Stomach smooth muscle (tissue), 2 donors: Measurements from ENCODE around the gene WSB1.

ENCODE experiments used
- H3K27ac ChIP-seq: one replicate; pipeline ENCODE4 v1.7.0; 2013; ENCODE audit warnings: mild to moderate bottlenecking, low read length, inconsistent platforms
- H3K27me3 ChIP-seq, 2 donors: one replicate each; pipeline ENCODE4 v1.7.0; 2013; ENCODE audit warnings: low read length in 2 of 2; ENCODE audit not compliant: insufficient read depth in 2 of 2, control insufficient read depth in 1 of 2
- H3K36me3 ChIP-seq, 2 donors: one replicate each; pipeline ENCODE4 v1.7.0; 2013; ENCODE audit warnings: low read length in 2 of 2; ENCODE audit not compliant: control insufficient read depth in 2 of 2, insufficient read depth in 2 of 2
- H3K4me1 ChIP-seq: one replicate; pipeline ENCODE4 v1.7.0; 2013; ENCODE audit warnings: low read length; ENCODE audit not compliant: control insufficient read depth, insufficient read depth
- H3K4me3 ChIP-seq, 2 donors: one replicate each; pipeline ENCODE4 v1.7.0; 2013; ENCODE audit warnings: low read length in 2 of 2
- H3K9ac ChIP-seq, 2 donors: one replicate each; pipeline ENCODE4 v1.7.0; 2013; ENCODE audit warnings: low read length in 2 of 2, mild to moderate bottlenecking in 1 of 2
- H3K9me3 ChIP-seq, 2 donors: one replicate each; pipeline ENCODE4 v1.7.0; 2013; ENCODE audit warnings: low read length in 2 of 2; ENCODE audit not compliant: control insufficient read depth in 2 of 2
- donor health status: healthy.
- donor health status: Pancreatic carcinoma.

The WSB1 gene

GRCh38 chr17:27339198-27339835, 45.4 kb downstream of the WSB1 start:
- H3K4me3 ChIP-seq: no peak overlapping the region
- no peak overlapping the region for H3K27ac ChIP-seq

DNA sequence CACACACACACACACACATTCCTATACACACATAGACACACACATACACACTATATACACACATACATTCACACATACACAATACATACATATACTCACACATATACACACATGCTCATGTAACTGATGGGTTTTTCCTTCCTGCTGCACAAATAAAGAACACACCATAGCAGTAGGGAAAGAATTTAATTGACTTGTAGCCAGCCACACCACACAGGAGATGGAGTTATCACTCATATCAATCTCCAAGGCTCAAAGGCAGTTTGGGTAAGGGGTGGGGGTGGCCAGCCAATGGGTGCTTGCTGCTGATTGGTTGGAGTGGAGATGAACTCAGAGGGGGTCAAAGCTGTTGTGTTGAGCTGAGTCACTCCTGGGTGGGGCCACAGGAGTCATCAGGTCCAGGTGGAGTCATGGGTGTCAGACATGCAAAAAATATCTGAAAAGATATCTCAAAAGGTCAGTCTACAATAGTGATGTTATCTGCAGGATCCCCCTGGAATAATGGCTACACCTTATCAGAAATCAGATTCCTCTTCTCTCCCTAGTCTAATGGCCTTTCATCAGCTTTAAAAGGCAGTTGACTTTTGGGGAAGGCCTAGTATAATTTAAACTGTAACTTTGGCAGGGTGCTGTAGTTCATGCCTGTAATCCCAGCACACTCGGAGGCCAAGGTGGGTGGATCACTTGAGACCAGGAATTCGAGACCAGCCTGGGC, 46.1 kb downstream of the WSB1 start:
- Histone ChIP-seq H3K4me3 (no peak overlapping the region), H3K4me1 (peaks cover 6% of the 10 kb centered on the region), H3K27ac (no peak overlapping the region), H3K9me3 (no peaks in the 10 kb centered on the region), H3K27me3 (no peaks in the 10 kb centered on the region), H3K9ac (no peak overlapping the region), H3K36me3 (no peaks in the 10 kb centered on the region)

More at GRCh38 chr17:27339198-27339835, 45.4 kb downstream of the WSB1 start:
- no peak overlapping the region for H3K9ac ChIP-seq
- H3K27me3 ChIP-seq: no peaks in the 10 kb centered on the region
- no peaks in the 10 kb centered on the region for H3K36me3 ChIP-seq
- H3K4me1 ChIP-seq: peaks cover 6% of the 10 kb centered on the region
- H3K9me3 ChIP-seq: no peaks in the 10 kb centered on the region

GRCh38 chr17:27340575-27340974, 46.7 kb downstream of the WSB1 start:
- Histone ChIP-seq H3K4me1 (peaks cover 6% of the 10 kb centered on the region), H3K27ac (no peak overlapping the region), H3K9ac (no peak overlapping the region)

DNA sequence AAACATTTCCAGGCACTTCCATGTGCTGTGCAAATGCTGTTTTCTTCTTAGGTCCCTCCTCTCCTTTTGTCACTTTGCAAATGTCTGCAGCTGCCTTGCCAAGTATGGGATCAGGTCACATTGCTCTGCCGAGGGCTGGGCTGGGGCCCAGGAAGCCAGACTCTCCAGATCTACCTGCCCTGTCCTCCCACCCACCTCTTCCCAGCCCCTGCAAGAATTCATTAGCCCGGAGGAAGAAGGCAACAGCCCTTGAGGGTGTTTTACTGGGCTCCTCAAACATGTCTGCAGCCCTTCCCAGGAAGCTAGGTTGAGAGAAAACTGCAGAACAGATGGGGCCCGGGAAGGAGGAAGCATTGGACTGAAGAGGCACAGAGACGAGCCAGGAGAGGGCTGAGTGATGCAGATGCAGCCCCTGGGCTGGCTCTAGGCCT, 47.1 kb downstream of the WSB1 start:
- Histone ChIP-seq H3K4me1 (peaks cover 6% of the 10 kb centered on the region), H3K4me3 (no peak overlapping the region), H3K27me3 (no peaks in the 10 kb centered on the region), H3K9ac (no peak overlapping the region), H3K27ac (no peak overlapping the region), H3K36me3 (no peaks in the 10 kb centered on the region), H3K9me3 (no peaks in the 10 kb centered on the region)

More at GRCh38 chr17:27340575-27340974, 46.7 kb downstream of the WSB1 start:
- Histone ChIP-seq H3K27me3 (no peaks in the 10 kb centered on the region), H3K4me3 (no peak overlapping the region), H3K36me3 (no peaks in the 10 kb centered on the region), H3K9me3 (no peaks in the 10 kb centered on the region)

DNA sequence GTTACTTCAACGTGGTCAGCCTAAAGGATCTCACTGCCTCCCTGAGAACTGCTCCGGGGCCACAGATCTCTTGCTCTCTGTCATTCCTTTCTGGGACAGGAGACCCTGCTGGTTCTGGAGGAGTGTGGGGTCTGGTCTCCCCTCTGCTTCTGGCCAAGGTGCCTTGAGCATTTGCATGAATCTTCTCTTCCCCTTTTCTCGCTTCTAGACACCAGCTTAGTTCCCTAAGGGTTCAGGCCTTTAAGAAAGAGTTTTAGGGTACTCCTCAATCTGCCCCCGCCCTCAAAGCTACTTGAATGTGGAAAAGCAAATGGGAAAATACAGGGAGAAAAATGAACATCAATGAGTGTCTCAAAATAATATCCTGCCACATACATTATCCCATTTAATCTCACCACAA, 48.1 kb downstream of the WSB1 start:
- H3K9ac ChIP-seq: no peak overlapping the region
- no peaks in the 10 kb centered on the region for H3K27me3 ChIP-seq
- H3K4me1 ChIP-seq: peaks cover 4% of the 10 kb centered on the region
- no peak overlapping the region for H3K27ac ChIP-seq
- H3K36me3 ChIP-seq: no peaks in the 10 kb centered on the region
- no peak overlapping the region for H3K4me3 ChIP-seq
- no peaks in the 10 kb centered on the region for H3K9me3 ChIP-seq

DNA sequence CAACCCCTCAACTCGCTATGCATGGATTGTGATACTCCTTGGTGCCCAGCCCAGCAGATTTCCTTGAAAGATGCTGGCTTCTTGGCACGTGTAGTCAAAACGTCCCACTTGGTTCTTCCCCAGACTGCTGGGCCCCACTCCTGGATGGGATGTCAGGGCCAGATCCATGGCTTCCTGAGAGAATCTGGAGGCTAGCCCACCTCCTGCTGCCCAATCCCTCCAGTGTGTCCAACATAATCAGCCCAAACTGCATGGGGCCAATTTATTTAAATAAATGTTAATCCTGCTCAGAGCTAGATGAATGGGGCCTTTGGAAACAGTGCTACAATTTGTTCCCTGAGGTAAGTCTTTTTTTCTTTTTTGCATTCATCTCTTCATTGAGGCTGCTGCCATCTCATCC, 49.4 kb downstream of the WSB1 start:
- Histone ChIP-seq H3K27ac (no peak overlapping the region), H3K4me1 (peaks cover 4% of the 10 kb centered on the region), H3K27me3 (no peaks in the 10 kb centered on the region), H3K9me3 (no peaks in the 10 kb centered on the region), H3K9ac (no peak overlapping the region), H3K36me3 (no peaks in the 10 kb centered on the region), H3K4me3 (no peak overlapping the region)

GRCh38 chr17:27343977-27344607, 50.2 kb downstream of the WSB1 start:
- H3K27ac ChIP-seq: peak overlapping the region; percentile 11
- no peak overlapping the region for H3K9ac ChIP-seq

GRCh38 chr17:27345141-27345904, 51.4 kb downstream of the WSB1 start:
- no peaks in the 10 kb centered on the region for H3K9me3 ChIP-seq
- H3K9ac ChIP-seq: peak overlapping the region in 1 of 2 donors; percentile 10
- no peaks in the 10 kb centered on the region for H3K36me3 ChIP-seq
- no peak overlapping the region for H3K27ac ChIP-seq
- peaks cover 10% of the 10 kb centered on the region for H3K4me1 ChIP-seq
- H3K27me3 ChIP-seq: no peaks in the 10 kb centered on the region
- H3K4me3 ChIP-seq: peak overlapping the region in 1 of 2 donors; percentile 8

More at GRCh38 chr17:27343977-27344607, 50.2 kb downstream of the WSB1 start:
- no peak overlapping the region for H3K4me3 ChIP-seq
- H3K36me3 ChIP-seq: no peaks in the 10 kb centered on the region
- H3K9me3 ChIP-seq: no peaks in the 10 kb centered on the region
- H3K4me1 ChIP-seq: peaks cover 7% of the 10 kb centered on the region
- no peaks in the 10 kb centered on the region for H3K27me3 ChIP-seq

DNA sequence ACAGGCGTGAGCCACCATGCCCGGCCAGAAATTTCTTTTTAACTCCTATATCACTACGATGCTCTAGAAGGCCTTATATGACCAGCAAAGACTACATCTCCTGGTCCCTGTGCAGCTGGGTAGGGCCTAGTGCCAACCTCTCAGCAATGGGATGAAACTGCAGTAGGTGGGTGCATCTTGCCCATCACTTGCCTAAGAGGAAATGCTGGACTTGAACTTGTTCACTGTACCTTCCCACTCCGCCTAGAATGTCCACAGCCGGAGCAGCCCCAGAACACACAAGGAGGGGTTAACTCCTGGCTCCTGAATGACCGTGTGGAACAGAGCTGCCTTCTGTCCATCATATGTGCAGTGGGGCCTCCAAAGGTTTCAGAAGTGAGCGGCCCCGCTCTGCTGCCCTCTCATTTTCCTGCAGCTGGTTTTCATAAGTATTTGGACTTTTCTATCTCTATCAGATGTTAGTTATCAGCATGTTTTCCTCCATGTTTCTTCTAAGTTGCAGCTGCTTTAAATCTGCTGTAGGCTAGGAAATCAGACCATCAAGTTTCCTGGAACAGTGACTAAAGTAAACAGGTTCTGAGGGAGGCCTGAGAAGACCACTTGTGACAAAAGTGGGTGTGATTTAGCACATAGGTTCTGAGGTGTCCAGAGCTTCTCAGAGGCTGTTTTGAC, 52.5 kb downstream of the WSB1 start:
- Histone ChIP-seq H3K27me3 (no peaks in the 10 kb centered on the region), H3K27ac (no peak overlapping the region), H3K4me3 (no peak overlapping the region), H3K9me3 (no peaks in the 10 kb centered on the region), H3K4me1 (peaks cover 10% of the 10 kb centered on the region), H3K36me3 (no peaks in the 10 kb centered on the region), H3K9ac (no peak overlapping the region)

DNA sequence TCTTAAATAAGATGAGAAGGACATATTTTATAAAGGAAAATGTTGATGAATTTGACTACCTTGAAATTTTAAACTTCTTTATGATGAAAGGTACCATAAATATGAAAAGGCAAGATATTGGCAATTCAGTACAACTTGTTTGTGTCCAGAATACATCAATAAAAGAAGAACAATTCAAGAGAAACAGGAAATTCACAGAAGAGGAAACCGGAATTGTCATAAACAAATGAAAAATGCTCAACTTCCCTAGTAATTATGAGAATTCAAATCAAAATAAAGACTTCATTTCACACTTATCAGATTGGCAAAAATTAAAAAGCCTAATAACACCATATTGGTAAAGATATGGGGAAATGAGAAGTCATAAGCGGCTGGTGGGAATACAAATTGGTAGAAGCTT, 54.3 kb downstream of the WSB1 start:
- peak overlapping the region; percentile 69 for H3K27ac ChIP-seq

More for the DNA sequence above, 54.3 kb downstream of the WSB1 start:
- peak overlapping the region in 1 of 2 donors; percentile 68 for H3K4me3 ChIP-seq
- peaks cover 15% of the 10 kb centered on the region for H3K4me1 ChIP-seq
- no peaks in the 10 kb centered on the region for H3K36me3 ChIP-seq
- no peak overlapping the region for H3K9ac ChIP-seq
- H3K27me3 ChIP-seq: no peaks in the 10 kb centered on the region
- H3K9me3 ChIP-seq: no peaks in the 10 kb centered on the region
